Neural progenitor cell (in vitro differentiated cells): ENCODE results near the gene IDS.
"Not testable (repeated sequence)": the region's sequence is repeated elsewhere in the genome, so short reads cannot be mapped to it uniquely, and the experiment has no call there.

Experiments used
- EZH2 ChIP-seq: fragments of 200-600 bp; sonication (generic); IDR thresholded peaks from 2 replicates; pipeline ENCODE4 v1.6.1; 2017; ENCODE audit warnings: antibody characterized with exemption, mild to moderate bottlenecking, moderate library complexity
- EZH2phosphoT487 ChIP-seq: fragments of 200-600 bp; sonication (generic); IDR thresholded peaks from 2 replicates; pipeline ENCODE4 v1.6.1; 2017; ENCODE audit warnings: antibody characterized with exemption

DNA sequence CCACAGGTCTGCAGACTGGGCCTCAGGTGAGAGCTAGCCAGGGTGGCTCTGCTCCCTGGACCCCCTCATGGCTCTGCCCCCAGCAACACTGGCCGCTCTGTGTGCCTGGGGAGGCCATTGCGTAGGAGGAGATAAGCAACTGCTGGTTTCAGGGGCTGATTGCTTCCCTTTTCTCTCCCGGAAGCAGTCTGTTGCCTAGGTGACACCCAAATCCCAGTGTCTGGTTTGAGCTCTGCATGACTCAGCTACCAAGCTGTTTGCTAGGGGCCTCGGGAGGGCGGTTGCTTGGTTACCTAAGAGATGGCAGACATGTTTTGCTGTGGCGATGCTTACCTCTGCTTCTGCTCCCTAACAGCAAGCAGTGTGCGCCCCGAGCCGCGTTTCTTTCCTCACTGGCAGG, 20.3 kb upstream of the IDS start:
- TF ChIP-seq EZH2phosphoT487, EZH2: not testable (repeated sequence)
